GM18868 (cell line): ENCODE results near the gene INTS3.
"Not testable (repeated sequence)": the region's sequence is repeated elsewhere in the genome, so short reads cannot be mapped to it uniquely, and the experiment has no call there.

ENCODE experiments used
- ATAC-seq: cut with Tn5 transposase; IDR thresholded peaks from one replicate; pipeline ENCODE4 v1.9.1; 2021; ENCODE audit warnings: mild to moderate bottlenecking, moderate library complexity; ENCODE audit not compliant: unreplicated experiment

Gene INTS3

DNA sequence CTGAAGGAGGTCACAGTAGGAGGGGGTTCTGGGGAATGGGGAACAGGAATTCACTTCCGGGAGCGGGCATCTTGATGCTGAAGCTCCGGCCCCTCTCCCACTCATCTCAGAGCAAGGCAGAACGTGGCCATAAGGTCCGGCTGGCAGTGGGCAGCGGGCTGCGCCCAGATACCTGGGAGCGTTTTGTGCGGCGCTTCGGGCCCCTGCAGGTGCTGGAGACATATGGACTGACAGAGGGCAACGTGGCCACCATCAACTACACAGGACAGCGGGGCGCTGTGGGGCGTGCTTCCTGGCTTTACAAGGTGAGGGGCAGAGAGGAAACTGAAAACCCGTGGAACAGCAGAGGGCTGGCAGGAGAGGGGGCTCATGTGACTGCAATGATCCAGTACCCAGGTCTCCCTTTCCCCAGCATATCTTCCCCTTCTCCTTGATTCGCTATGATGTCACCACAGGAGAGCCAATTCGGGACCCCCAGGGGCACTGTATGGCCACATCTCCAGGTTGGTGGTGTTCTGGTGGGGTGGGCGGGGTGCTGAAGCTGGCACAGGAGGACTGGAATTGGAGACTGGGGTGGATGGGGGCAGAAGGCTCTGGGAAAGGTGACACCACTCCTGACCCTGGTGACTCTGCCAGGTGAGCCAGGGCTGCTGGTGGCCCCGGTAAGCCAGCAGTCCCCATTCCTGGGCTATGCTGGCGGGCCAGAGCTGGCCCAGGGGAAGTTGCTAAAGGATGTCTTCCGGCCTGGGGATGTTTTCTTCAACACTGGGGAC lies 50.4 kb downstream of the INTS3 start:
- no peak for ATAC-seq

DNA sequence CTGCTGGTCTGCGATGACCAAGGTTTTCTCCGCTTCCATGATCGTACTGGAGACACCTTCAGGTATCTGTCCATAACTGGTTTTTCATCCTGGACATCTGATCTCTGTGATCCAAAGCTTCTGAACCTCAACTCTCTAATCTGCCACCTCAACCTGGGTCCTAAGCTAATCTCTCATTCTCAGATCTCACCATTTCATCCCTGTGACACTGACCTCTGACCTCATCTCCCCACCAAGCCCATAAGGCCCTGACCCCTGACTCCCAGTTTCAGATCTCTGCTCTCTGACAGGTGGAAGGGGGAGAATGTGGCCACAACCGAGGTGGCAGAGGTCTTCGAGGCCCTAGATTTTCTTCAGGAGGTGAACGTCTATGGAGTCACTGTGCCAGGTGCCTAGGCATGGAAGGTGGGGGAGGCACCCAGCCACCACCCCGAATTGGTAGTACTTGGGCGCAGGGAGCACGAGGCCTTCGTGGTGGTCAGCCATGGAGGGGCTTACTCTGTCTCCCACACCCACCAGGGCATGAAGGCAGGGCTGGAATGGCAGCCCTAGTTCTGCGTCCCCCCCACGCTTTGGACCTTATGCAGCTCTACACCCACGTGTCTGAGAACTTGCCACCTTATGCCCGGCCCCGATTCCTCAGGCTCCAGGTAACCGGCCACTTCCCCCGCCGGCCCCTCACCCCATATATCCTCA lies 51.1 kb downstream of the INTS3 start:
- no peak for ATAC-seq

DNA sequence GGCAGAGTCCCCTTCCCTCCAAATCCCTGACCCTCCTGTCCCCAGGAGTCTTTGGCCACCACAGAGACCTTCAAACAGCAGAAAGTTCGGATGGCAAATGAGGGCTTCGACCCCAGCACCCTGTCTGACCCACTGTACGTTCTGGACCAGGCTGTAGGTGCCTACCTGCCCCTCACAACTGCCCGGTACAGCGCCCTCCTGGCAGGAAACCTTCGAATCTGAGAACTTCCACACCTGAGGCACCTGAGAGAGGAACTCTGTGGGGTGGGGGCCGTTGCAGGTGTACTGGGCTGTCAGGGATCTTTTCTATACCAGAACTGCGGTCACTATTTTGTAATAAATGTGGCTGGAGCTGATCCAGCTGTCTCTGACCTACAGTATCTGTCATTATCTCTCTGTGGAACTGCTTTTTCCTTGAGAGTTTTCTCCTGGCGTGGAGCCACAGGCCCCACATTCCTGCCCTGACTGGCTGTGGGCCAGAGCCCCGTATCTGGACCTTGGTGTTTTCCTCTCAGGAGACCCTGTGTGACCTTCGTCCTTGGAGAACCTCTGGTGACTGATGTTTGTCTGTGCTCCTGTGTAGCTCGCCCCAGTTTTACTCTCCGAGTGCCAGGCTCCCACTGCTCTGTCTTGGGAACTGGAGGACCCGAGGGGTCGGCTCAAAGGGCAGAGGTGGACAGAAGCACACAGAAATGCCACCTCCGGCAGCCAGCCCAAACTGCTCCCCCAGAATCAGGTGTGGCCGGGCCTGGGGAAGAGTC lies 52.1 kb downstream of the INTS3 start:
- ATAC-seq = no peak

DNA sequence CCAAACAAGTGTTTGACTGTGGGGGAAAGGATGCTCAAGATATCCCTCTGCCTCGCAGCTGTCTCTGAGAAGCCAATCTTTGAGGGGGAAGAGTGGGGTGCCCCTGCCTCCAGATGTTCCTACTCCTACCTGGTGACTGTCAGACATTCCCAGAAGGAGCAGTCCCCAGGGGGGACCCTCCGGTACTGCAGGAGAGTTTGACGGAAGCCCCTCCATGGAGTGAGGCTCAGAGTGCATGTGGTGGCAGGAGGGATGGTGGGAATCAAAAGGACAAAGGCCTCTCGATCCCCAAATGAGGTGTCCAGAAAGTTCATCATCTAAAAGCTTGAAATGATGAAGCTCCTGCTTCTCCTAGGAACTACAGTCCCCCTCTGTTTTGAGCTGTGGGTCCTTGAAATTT lies 52.7 kb downstream of the INTS3 start:
- no peak for ATAC-seq

DNA sequence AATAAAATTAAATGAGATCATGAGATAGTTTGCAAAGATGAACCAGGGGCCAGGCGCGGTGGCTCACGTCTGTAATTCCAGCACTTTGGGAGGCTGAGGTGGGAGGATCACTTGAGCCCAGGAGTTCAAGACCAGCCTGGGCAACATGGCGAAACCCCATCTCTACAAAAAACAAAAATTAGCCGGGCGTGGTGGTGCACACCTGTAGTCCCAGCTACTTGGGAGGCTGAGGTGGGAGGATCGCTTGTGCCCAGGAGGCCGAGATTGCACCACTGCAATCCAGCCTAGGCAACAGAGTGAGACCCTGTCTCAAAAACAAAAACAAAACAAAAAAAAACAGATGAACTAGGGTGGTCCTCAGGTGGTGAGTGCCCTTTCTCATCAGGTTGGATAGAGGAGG lies 54.8 kb downstream of the INTS3 start:
- ATAC-seq = not testable (repeated sequence)

DNA sequence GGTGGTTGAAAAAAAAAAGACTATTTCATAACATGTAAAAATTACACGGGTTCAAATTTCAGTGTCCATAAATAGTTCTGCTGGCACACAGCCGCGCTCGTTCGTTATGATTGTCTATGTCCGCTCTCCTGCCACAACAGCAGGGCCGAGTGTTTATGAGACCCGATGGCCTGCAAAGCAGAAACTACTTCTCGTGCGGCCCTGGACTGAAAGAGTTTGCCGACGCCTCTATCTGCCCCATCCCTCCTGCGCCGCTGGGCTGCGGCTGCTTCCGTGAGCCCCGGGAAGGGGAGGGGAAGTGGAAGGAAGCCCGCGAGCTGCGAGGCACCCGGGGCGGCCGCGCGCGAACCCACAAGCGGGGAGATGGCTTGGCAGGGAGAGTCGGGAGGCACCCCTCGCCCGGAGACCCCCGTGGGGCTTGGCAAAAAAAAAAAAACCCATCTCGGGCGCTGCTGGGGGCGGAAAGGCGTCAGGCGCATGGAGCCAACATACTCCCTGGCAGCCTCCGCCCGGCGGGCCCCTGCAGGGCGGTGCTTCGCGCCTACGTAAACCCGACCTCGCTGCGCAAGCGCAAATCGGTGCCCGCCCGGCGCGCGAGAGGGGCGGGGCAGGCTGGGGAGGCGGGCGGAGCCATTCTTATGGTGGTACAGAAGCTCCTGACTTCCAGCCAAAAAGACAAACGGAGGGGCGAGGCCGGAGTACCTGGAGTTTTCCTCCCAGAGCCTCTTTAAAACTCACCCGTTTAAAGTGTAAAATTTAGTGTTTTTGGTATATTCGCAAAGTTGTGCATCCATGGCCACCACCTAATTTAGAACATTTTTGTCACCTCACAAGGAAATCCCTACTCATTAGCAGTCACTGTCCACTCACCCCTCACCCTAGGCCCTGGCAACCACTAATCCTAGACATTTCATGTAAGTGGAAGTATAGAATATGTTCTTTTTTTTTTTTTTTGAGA lies 55.7 kb downstream of the INTS3 start:
- ATAC-seq = peak; percentile 91

DNA sequence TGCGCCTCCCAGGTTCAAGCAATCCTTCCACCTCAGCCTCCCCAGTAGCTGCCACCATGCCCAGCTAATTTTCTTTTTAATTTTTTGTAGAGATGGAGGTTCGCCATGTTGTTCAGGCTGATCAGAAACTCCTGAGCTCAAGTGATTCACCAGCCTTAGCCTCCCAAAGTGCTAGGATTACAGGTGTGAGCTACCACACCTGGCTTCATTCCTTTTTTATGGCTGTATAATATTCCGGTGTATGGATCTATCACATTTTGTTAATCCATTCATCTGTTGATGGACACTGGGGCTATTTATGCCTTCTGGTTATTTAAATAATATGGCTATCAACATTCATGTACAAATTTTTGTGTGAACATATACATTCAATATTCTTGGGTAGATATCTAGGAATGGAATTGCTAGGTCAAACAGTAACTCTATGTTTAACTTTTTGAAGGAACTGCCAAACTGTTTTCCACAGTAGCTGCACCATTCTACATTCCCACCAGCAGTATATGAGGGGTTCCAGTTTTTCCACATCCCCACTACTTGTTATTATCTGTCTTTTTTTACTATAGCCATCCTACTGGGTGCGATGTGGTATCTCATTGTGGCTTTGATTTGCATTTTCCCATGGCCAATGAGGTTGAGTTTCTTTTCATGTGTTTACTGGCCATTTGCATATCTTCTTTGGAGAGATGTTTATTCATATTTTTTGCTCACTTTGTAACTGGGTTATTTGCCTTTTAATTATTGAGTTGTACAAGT lies 58.4 kb downstream of the INTS3 start:
- ATAC-seq = no peak

DNA sequence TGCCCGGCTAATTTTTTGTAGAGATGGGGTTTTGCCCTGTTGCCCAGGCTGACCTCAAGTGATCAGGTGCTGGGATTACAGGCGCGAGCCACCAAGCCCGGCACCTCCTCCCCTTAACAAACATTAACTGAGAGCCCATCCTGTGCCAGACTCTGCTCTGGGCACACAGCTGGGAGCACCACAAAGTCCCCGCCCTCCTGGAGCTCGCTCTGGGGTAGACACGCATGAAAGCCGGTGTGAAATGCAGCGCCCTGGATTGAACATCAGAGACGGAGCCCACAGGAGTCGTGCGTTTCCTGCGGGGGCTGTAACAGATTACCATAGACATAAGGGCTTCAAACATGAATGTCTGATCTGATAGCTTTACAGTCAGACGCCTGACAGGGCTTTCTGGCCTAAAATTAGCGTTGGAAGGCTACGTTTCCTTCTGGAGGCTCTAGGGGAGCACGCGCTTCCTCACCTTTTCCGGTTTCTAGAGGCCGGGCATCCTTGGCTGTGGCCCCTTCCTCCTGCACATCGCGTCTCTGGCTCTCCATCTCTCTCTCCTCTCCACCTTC lies 61.7 kb downstream of the INTS3 start:
- ATAC-seq = no peak

DNA sequence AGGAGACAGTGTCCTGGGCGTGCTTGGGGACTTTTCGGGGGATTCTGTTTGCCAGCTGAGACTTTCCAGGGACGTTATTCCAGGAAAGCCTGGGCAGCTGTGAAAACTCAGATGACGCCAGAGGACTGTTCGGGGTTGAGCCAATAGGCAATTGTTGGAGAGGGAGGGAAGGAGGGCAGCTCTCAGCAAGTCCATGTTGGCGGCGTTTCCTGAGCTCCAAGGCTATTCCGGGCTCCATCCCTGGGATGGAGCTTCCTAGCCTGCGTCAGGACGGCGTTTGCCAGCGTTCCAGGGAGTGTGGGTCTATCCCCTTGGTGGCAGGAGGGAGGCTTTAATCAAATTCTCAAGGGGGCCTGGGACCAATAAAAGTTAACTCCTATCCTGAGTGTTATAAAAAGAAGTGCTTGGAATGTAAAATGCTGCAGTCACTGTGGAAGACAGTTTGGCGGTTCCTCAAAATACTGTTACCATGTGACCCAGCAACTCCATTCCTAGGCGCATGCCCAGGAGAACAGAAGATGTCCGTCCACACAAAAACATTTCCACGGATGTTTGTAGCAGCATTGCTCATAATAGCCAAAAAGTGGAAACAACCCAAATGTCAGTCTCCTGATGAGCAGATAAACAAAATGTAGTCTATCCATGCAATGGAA lies 62.6 kb downstream of the INTS3 start:
- peak; percentile 9 for ATAC-seq

DNA sequence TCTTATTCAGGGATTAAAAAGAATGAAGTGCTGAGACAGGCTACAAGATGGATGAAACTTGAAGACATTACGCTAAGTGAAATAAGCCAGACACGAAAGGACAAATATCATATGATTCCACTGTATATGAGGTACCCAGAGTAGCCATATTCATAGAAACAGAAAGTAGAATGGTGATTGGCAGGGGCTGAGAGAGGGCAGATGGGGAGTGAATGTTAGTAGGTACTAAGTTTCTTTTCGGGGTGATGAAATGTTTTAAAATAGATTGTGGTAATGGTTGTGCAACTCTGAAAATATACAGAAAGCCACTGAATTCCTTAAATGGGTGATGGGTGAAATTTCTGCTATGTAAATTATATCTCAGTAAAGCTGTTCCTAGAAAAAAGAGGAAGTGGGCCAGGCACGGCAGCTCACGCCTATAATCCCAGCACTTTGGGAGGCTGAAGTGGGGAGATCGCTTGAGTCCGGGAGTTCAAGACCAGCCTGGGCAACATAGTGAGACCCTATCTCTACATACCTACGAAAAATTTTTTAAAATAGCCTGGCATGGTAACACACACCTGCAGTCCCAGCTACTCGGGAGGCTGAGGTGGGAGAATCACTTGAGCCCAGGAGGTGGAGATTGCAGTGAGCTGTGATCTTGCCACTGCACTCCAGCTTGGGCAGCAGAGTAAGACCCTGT lies 63.3 kb downstream of the INTS3 start:
- ATAC-seq = peak; percentile 86

DNA sequence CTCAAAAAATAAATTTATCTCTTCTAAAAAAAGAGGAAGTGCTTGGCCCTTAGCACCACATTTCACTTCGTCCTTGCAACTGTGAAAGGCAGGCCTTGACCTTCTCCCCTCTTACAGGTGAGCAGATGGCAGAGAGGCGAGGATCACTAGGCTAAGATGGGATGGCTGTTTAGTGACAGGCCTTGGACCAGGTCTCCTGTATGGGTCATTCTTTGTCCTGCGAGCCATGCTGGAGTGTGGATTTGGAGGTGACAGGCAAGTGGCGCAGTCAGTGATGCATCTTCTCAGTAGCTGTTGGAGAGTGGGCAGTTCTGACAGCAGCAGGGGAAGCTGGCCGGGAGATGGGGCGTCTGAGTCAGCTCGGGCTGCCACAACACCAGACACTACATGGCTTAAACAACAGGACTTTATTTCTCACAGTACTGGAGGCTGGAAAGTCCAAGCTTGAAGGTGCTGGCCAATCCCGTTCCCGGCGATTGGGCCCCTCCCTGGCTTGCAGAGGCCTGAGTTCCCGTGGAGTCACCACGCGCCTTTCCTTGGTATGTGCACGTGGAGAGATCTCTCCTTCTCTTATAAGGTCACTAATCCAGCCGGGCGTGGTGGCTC lies 63.9 kb downstream of the INTS3 start:
- ATAC-seq = peak; percentile 11

DNA sequence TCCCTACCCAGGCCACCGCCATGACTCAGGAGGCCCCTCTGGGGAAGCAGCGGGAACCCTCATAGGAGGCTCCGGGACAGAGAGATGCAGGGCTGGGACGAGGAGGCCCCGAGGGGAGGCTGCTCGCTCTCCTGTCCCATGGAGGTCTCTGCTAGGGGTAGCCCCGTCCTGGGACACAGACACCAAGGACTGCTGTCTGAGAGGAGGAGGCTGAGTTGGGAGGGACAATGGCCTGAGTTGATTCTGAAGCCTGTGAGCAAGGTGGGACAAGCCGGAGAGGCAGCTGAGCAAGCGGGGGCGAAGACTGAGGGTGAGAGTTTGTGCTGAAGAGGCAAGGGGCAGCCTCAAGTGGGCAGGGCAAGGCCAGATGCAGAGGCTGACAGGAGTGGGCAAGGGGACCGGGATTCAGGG lies 64.8 kb downstream of the INTS3 start:
- no peak for ATAC-seq

DNA sequence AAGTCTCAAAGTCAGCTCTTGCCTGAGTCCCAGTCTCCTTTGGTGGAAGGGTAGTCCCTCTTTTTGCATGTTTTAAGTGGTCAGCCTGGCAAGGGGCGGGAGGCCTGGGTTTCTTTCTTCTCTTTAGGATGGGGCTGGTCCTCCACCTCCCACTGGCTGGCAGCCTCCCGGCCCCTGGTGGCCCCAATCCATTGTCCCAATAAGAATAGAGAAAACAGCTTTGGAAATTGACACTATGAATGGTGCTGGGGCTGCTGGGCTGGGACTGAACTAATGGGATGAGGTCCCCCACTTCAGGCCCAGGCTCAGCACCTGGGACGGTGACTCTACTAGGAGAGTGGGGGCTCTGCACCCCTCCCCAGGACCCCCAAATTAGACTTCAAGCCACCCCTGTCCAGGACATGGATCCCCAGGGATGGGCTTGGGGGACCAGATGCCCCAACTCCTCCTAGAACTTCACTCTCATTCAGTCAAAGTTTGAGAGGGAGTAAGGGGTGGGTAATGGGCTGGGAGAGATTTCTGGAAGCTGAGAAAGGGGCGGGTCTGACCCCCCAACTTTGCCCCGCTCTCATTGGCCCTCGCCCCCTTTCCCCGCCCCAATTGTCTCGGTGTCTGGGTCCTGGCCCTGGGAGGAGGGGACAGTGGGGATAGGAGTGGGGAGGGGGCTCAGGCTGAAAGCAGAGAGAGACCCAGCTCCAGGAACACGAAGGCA lies 65.6 kb downstream of the INTS3 start:
- no peak for ATAC-seq

DNA sequence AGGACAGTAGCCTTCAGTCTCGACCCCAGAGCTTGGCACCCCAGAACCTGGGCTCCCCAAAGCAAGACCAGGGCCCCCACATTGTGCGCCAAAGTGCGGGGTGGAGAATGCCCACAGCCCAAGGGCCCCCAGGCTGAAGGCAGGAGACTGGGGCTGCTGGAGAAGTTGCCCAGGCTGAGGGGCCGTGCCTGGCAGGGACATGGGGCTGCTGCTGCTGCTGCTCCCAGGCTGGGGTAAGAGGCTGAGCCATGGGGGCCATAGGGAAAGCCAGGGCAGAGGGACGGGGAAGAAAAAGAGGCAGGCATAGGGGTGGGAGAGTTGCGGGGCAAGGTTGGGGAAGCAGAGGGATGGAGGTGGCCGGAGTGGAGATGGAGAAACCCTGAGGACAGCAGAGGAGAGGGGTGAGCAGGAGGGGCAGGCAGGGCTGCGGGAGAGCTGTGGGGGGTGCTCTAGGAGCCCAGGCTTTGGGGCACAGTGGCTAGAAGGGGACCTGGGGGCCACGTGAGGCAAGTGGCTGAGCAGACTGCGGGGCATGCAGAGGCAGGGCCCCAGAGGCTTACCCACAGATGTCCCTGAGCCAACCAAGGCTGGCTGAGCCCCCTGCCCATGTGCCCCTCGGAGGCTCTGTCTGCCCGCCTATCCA lies 66.2 kb downstream of the INTS3 start:
- no peak for ATAC-seq

DNA sequence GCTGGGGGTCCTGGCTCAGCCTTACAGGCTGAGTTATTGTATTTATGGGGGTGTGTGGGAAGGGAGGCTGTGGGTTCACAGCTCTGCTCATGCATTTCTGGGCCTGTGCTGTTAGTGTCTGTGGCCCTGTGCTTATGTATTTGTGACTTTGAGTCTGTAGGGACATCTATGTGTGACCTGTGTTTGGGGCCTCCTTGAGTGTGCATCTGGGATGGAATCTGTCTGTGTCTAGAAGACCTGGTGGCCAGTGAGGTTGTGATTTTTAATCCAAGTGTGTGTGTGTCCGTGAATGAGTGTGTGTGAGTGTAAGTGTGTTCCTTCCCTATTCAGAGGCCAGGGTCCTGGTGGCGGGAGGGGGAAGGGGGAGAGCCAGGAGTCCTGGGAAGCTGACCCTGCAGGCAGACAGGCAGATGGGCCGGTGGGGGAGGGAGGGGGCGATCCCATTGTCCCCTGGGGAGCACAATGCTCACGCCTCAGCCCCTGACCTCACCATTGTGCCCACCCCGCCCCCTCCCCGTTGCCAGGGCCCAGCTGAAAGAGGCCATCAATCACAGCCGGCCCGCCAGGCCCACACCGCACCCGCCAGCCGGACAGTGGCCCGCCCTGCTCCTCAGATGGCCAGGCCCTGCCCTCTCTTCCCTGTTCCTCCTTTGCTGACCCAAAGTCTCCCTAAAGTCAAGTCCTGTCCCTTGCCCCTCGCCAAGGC lies 66.9 kb downstream of the INTS3 start:
- ATAC-seq = no peak

DNA sequence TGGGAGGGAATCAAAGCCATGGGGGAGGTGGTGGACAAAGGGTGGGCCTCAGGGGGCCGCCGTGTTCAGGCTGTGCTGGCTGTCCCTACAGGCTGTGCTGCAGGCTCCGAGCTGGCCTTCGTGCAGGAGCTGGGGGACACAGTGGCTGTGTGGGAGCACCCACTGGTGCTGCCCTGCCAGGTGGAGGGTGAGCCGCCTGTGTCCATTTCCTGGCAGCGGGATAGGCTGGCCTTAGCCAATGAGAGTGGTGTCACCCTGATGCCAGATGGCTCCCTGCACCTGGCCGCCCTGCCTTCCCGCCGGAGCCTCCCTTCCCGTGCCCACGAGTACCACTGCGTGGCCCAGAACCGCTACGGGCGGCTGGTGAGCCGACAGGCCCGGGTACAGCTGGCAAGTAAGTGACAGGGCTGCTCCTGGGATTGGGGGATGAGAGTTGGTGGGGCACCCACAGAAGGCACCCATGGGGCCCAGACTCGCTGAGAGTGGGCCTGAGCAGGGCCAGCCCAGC lies 67.5 kb downstream of the INTS3 start:
- no peak for ATAC-seq
